Right lobe of liver (tissue), 4 donors: Measurements from ENCODE around the gene MTUS2.

Experiments
- POLR2A ChIP-seq: fragments of 450-650 bp; IDR thresholded peaks from one replicate; pipeline ENCODE4 v1.6.1; 2017; ENCODE audit warnings: antibody characterized with exemption, mild to moderate bottlenecking
- TF ChIP-seq, protein P1 (sequence below), 4 donors: fragments of 200-600 bp in 3 of 4; fragments of 450-650 bp in 1 of 4; IDR thresholded peaks; one replicate each; pipeline versions ENCODE4 v1.5.1 to v1.8.0; 2016 to 2022; ENCODE audit warnings: antibody characterized with exemption in 4 of 4, mild to moderate bottlenecking in 2 of 4
- donor health status: DM: no; HTN: no; CAD: no.
- donor health status: DM: no; HTN: no; CAD: no.
- donor health status: DM: no; HTN: yes; CAD: no.

DNA sequence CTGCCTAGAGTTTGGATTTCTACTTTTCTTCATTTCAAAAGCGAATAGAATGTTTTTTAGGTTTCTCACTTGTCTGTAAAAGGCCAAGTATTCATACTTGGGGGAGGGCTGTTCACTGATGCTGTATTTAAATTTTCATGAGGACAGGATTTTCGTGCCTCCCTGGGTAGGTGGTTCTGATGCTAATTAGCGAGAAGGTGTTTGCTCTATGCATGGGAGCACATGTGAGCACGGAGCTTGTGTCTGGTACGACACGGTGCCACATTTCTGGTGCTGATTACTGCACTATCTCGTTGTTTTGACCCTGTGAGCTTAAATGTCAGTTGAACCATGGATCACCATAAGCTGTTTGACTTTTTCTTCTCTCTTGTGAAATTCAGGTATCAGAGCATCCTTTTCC lies 45.8 kb downstream of the MTUS2 start:
- no peak for TF ChIP-seq POLR2A
- TF ChIP-seq, protein P1, sequence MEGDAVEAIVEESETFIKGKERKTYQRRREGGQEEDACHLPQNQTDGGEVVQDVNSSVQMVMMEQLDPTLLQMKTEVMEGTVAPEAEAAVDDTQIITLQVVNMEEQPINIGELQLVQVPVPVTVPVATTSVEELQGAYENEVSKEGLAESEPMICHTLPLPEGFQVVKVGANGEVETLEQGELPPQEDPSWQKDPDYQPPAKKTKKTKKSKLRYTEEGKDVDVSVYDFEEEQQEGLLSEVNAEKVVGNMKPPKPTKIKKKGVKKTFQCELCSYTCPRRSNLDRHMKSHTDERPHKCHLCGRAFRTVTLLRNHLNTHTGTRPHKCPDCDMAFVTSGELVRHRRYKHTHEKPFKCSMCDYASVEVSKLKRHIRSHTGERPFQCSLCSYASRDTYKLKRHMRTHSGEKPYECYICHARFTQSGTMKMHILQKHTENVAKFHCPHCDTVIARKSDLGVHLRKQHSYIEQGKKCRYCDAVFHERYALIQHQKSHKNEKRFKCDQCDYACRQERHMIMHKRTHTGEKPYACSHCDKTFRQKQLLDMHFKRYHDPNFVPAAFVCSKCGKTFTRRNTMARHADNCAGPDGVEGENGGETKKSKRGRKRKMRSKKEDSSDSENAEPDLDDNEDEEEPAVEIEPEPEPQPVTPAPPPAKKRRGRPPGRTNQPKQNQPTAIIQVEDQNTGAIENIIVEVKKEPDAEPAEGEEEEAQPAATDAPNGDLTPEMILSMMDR (IDR thresholded peaks at IDR 0.05), result no peak
